NB4 (cell line): ENCODE data around the gene ARHGEF4.

Experiments
- DNase-seq: peaks from one replicate; pipeline ENCODE4 v3.0.0; 2010; ENCODE audit warnings: low read depth
- H3K4me3 ChIP-seq: one replicate; pipeline ENCODE4 v1.5.1; 2011; ENCODE audit warnings: mild to moderate bottlenecking, low read depth, low read length, moderate library complexity
- MYC ChIP-seq: IDR thresholded peaks from 2 replicates; pipeline ENCODE4 v1.6.1; 2011; ENCODE audit warnings: low read depth, low read length
- POLR2A ChIP-seq: IDR thresholded peaks from 2 replicates; pipeline ENCODE4 v1.6.1; 2011; ENCODE audit warnings: mild to moderate bottlenecking; ENCODE audit not compliant: insufficient read length; ENCODE audit errors: extremely low read depth
- TF ChIP-seq, protein P1 (sequence below): IDR thresholded peaks from one replicate; pipeline ENCODE4 v1.5.1; 2012; ENCODE audit warnings: low read depth, low read length
- TF ChIP-seq, protein P2 (sequence below): IDR thresholded peaks from 2 replicates; pipeline ENCODE4 v1.6.1; 2011; ENCODE audit warnings: low read depth, low read length

The ARHGEF4 gene

DNA sequence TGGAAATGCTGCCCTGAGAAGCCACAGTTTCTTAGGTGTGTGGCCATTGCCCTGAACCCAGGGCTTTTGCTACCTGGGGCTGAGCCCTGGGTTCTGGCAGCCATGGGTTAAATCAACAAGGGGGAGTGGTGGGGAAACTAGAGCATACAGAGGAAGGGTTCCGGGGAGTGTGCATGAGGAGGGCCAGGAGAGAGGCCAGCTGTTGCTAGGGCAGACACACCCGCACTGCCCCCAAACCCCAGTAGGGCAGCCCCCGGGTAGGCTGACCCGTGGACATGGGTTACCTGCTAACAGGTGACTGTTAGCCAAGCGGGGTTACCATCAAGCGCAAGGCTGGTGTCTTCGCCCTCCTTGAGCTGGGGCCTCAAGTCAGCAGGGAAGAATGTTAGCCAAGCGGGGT is 14.8 kb upstream of the ARHGEF4 start:
- no peak overlapping the region for H3K4me3 ChIP-seq
- no peak for TF ChIP-seq POLR2A
- no peak for TF ChIP-seq MYC
- TF ChIP-seq, protein P1, sequence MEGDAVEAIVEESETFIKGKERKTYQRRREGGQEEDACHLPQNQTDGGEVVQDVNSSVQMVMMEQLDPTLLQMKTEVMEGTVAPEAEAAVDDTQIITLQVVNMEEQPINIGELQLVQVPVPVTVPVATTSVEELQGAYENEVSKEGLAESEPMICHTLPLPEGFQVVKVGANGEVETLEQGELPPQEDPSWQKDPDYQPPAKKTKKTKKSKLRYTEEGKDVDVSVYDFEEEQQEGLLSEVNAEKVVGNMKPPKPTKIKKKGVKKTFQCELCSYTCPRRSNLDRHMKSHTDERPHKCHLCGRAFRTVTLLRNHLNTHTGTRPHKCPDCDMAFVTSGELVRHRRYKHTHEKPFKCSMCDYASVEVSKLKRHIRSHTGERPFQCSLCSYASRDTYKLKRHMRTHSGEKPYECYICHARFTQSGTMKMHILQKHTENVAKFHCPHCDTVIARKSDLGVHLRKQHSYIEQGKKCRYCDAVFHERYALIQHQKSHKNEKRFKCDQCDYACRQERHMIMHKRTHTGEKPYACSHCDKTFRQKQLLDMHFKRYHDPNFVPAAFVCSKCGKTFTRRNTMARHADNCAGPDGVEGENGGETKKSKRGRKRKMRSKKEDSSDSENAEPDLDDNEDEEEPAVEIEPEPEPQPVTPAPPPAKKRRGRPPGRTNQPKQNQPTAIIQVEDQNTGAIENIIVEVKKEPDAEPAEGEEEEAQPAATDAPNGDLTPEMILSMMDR, result no peak
- TF ChIP-seq, protein P2, sequence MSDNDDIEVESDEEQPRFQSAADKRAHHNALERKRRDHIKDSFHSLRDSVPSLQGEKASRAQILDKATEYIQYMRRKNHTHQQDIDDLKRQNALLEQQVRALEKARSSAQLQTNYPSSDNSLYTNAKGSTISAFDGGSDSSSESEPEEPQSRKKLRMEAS, result no peak
- DNase-seq, result no peak

- H3K4me3 ChIP-seq, result no peak overlapping the region
- no peak for DNase-seq
- TF ChIP-seq MYC (no peak), POLR2A (no peak)
- TF ChIP-seq, protein P1, result no peak
- TF ChIP-seq, protein P2, result no peak
These were observed 13.9 kb upstream of the ARHGEF4 start for GRCh38 chr2:130822766-130823165.

DNA sequence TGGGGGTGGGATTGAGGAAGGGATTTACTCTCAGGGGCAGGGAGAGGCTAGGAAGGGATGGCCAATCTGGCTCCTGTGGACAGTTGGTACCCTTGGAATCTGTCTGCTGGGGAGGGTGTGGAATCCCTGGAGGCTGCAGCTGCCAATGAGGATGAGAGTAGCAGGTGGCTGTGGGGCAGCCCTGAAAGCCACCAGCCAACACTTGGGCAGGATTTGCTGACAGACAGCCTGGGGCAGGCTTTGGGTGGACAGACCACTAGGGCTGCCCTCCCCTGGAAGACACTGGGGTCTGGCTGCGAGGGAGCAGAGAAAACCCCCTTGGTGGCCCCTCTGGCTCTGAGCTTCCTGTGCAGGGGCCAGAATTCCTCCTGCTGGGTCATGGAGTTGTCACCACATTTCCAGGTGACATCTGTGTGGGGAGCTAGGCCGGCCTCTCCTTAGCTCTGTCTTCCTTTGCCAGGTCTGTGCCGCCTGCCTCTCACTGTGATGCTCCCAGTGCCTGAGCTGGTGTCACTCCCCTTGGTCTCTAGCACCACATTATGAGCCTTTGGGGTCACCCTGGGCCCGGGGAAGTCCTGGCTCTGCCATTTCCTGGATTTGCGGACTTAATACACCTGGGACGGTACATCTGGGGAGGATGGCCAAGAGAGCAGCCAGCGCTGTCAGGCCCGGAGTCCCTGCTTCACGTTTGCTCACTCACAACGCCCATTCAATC is 13.4 kb upstream of the ARHGEF4 start:
- DNase-seq, result no peak
- TF ChIP-seq, protein P2, result no peak
- TF ChIP-seq POLR2A (no peak), MYC (no peak)
- TF ChIP-seq, protein P1, result no peak
- no peak overlapping the region for H3K4me3 ChIP-seq

DNA sequence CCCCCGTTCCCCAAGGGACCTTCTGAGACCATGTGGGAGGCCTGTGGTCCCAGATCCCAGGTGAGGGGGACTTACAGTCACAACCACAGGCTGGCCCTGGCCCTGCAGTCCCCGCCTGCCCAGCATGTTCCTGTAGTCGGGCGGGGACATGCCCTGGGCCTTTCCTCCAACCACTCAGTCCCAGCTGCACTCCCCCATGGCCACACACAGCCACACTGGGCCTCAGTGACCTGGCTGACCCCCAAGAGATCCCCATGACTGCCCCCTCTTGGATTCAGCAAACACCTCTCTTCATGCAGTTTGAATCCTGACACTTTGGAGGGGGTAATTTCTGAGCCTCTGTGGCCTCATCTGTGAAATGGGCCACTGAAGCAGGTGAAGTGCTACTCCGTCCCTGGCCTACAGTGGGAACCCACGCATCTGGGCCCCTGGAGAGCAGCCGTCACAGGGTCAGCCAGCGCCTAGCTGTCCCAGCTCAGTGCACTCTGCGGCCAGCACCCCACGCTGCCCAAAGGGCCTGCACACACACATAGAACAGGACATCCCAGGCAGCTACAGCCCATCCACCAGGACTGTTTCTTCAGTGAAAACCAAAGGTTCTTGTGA is 12.7 kb upstream of the ARHGEF4 start:
- no peak overlapping the region for H3K4me3 ChIP-seq
- DNase-seq, result no peak
- TF ChIP-seq MYC (no peak), POLR2A (no peak)
- TF ChIP-seq, protein P2, result no peak
- TF ChIP-seq, protein P1, result no peak

DNA sequence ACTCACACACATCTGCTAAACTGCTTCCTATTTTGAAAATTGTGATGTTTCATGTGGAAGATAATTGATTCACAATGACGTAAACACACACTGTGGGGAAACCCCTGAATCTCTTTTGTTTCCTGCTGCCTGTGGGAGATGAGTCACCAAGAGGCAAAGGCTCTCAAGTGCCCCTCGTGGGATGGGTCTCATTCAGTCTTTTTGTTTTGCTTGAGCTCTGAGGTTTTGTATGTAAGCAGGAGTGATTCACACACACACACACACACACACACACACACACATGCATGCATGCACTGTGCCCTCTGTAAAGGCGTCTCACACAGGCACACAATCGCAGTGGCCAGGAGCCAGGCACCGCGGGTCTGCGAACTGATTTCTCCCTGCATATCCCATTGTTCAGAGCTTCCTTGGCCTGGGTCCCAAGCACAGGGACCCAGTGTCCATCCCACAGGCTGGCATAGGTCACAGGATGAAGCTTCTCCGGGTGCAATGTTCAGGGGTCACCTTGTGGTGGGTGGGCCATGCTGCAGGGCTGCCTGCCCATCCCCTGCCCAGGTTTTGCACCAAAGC is 12.1 kb upstream of the ARHGEF4 start:
- peak; percentile 87 for DNase-seq
- TF ChIP-seq, protein P1, result no peak
- TF ChIP-seq, protein P2, result no peak
- TF ChIP-seq MYC (no peak), POLR2A (no peak)
- H3K4me3 ChIP-seq, result no peak overlapping the region
